Subcutaneous adipose tissue (tissue), 4 donors: Measurements from ENCODE around the gene KIRREL3. TPM values are rescaled to one million over a fixed set of nuclear protein-coding genes. Genes with fewer than 3 reads are reported as not detected.

ENCODE experiments used
- CTCF ChIP-seq: fragments of 450-650 bp; IDR thresholded peaks from one replicate; pipeline ENCODE4 v1.5.1; 2016; ENCODE audit warnings: low read depth, mild to moderate bottlenecking, control low read depth, antibody characterized with exemption, moderate library complexity
- total RNA-seq, 4 donors: library from RNA; depleted of rRNA; stranded (reverse); fragments of >200 nt; gene quantifications; one replicate each; pipeline ENCODE4 v1.1.0, GENCODE V29; 2016

The KIRREL3 gene
- total RNA-seq, 4 donors from 2014 or later, result not detected

- TF ChIP-seq CTCF, result no peak
These were observed 422.5 kb downstream of the KIRREL3 start for GRCh38 chr11:126578021-126578420.

- TF ChIP-seq CTCF, result no peak
These were observed 424.7 kb downstream of the KIRREL3 start for GRCh38 chr11:126575849-126576248.

GRCh38 chr11:126573325-126573978 lies 427.1 kb downstream of the KIRREL3 start:
- TF ChIP-seq CTCF, result no peak

GRCh38 chr11:126570489-126570888 lies 430.1 kb downstream of the KIRREL3 start:
- no peak for TF ChIP-seq CTCF

- no peak for TF ChIP-seq CTCF
These were observed 433.2 kb downstream of the KIRREL3 start for GRCh38 chr11:126567419-126567818.

GRCh38 chr11:126564566-126564965 lies 436.0 kb downstream of the KIRREL3 start:
- no peak for TF ChIP-seq CTCF

- no peak for TF ChIP-seq CTCF
These were observed 439.2 kb downstream of the KIRREL3 start for GRCh38 chr11:126561327-126561893.
